Measurements from ENCODE around the gene FLOT2. TPM values are rescaled to one million over a fixed set of nuclear protein-coding genes. Genes with fewer than 3 reads are reported as not detected.

Gene FLOT2
- total RNA-seq, 4 donors from 2014 or later: 38.7 to 117 (median 45.6) TPM

DNA sequence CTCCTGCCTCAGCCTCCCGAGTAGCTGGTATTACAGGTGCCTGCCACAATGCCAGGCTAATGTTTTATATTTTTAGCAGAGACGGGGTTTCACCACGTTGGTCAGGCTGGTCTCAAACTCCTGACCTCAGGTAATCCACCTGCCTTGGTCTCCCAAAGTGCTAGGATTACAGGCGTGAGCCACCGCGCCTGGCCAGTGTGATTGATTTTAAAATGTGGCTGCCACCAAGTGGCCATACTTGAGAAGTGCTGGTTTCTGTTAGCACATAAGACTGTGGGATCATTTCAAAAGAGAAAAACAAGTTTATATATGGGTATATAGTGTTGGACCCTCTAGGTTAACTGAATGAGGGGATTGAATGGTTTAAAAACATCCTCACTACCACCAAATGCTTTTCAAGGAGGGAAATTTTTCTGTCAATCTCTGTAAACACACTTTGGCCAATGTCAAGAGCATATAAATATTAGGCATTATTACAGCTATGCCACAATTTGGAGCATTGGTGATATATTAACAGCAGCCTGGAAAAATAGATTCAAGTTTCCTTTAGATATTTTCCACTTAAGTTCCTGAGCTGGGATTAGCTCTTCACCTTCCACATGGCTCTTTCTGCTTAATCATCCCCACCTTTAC, 18.9 kb upstream of the FLOT2 start:
- no peak overlapping the region for H3K4me3 ChIP-seq (ENCODE audit: low read depth, poor library complexity, severe bottlenecking)
- intact Hi-C loops (cut with DNase I; ENCODE audit: low total_unique reads): loop anchor here (5.0 kb wide), 1 partner anchor 154 kb away; no protein-coding TSS in a partner anchor
- peak in 1 of 2 donors; percentile 86 for DNase-seq (ENCODE audit: low spot score in 2 of 2)
- no peak for TF ChIP-seq POLR2A (IDR thresholded peaks at IDR 0.05)
- 38 to 43% methylated on average over 6 of the region's 6 CpGs for WGBS, 2 donors

DNA sequence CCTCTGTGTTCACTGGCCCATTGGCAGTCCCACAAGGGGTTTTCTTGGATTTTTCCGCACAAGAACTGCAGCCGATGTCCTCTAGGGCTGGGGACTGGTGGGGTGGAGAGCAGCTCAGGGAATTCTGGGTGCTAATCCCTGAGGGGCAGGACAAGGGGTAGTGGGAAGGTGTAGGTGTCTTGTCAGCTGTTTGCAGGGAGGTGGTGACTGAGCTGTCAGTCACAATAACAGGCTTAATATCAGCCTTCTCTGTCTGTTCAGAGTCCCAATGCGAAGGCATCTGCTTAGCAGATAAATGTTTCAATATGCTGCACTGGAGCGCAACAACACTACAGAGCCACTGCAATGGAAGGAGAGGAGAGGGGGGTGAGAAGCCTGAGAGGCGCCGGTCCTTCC, 15.4 kb upstream of the FLOT2 start:
- intact Hi-C loops (cut with DNase I; ENCODE audit: low total_unique reads): no loop called here
- no peak for DNase-seq (ENCODE audit: low spot score in 2 of 2)
- 87% methylated on average over 6 of the region's 6 CpGs for WGBS, 2 donors

DNA sequence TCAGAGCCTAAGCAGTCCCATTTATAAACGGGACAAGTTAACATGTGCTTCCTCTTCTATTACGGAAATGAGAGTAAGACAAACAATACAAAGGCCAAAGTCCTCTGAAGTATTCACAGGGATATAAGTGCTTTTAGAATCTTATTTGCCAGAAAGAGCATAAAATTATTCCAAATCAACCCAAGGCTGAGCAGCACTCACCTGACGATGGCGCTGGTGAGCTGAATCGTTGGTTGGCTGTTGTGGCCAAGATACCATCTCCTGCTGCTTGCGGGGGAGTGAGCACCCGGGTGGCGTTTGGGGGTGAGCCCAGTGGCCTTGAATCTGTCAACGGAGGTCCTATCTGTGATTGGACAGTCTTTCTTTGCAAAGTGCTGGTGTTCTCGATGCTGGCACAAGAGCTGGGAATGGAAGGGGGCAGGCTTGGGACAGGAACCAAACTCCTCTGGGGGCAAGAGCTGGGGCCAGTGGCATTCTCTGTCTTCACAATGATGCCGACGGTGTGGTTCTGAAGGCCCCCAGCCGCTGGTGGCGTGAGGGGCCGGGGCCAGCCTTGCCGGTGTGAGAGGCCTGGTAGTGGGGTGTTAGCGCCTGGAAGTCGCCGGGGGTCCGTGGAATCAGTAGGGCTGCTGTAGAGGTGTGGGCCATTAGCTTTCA, 14.9 kb upstream of the FLOT2 start:
- TF ChIP-seq, protein P1, sequence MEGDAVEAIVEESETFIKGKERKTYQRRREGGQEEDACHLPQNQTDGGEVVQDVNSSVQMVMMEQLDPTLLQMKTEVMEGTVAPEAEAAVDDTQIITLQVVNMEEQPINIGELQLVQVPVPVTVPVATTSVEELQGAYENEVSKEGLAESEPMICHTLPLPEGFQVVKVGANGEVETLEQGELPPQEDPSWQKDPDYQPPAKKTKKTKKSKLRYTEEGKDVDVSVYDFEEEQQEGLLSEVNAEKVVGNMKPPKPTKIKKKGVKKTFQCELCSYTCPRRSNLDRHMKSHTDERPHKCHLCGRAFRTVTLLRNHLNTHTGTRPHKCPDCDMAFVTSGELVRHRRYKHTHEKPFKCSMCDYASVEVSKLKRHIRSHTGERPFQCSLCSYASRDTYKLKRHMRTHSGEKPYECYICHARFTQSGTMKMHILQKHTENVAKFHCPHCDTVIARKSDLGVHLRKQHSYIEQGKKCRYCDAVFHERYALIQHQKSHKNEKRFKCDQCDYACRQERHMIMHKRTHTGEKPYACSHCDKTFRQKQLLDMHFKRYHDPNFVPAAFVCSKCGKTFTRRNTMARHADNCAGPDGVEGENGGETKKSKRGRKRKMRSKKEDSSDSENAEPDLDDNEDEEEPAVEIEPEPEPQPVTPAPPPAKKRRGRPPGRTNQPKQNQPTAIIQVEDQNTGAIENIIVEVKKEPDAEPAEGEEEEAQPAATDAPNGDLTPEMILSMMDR (IDR thresholded peaks at IDR 0.05): no peak
- TF ChIP-seq POLR2A (IDR thresholded peaks at IDR 0.05): no peak
- H3K4me3 ChIP-seq (ENCODE audit: low read depth, poor library complexity, severe bottlenecking): no peak overlapping the region
- DNase-seq (ENCODE audit: low spot score in 2 of 2): no peak
- intact Hi-C loops (cut with DNase I; ENCODE audit: low total_unique reads): no loop called here
- 80 to 81% methylated on average over 20 of the region's 20 CpGs for WGBS, 2 donors

More for the DNA sequence above, 15.4 kb upstream of the FLOT2 start:
- no peak overlapping the region for H3K4me3 ChIP-seq (ENCODE audit: low read depth, poor library complexity, severe bottlenecking)
- TF ChIP-seq, protein P1 (IDR thresholded peaks at IDR 0.05): no peak
- no peak for TF ChIP-seq POLR2A (IDR thresholded peaks at IDR 0.05)

DNA sequence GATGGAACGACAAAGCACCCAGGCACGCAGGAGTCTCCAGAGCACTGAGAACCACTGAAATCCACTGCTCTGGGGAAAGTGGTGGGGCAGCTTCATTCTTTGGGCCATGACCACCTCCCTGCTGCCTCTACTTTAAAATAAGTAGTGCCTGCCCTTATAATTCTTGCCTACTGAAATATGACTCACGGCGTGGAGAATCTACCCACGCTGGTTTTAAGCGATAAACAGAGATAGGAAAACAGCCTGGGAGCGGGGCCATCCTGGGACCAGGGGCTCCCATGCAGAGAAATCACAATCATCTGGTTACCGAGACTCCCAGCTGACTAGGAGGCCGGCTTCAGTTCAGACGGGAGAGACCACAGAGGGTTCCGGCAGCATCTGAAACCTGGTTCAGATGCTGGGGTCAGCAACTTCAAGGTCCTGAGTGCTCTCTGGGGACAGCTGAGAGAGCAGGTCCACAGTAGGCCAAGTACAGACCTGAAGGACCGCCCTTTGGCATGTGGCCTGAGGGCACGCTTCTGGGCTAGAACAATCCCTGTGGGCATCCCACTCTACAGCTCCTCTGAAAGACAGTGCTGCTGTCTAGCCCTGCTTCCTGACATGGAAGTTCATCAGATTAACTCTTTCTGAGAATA, 14.0 kb upstream of the FLOT2 start:
- no peak overlapping the region for H3K4me3 ChIP-seq (ENCODE audit: low read depth, poor library complexity, severe bottlenecking)
- 90 to 93% methylated on average over 13 of the region's 13 CpGs for WGBS, 2 donors
- no peak for DNase-seq (ENCODE audit: low spot score in 2 of 2)
- intact Hi-C loops (cut with DNase I; ENCODE audit: low total_unique reads): no loop called here
- TF ChIP-seq POLR2A (IDR thresholded peaks at IDR 0.05): no peak
- TF ChIP-seq, protein P1 (IDR thresholded peaks at IDR 0.05): no peak

DNA sequence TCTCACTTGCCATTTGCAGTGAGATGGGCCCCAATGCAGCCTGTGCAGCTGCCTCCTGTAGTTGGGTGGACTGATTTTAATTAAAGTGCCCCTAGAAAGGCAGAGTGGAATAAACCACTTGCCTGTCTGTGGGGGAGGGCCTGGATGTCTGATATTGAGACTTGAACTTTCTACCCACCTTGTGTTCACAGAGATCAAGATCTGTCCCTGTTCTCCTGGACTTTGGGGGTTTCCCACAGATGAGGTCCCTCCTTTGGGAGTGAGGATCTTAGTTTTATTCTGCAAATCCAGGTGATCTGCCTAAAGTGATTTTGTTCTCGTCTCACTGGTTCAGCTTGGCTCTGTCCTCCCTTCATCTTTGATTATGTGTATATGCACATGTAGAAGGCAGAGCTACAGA, 13.0 kb upstream of the FLOT2 start:
- no peak for TF ChIP-seq POLR2A (IDR thresholded peaks at IDR 0.05)
- TF ChIP-seq, protein P1 (IDR thresholded peaks at IDR 0.05): no peak
- DNase-seq (ENCODE audit: low spot score in 2 of 2): no peak
- WGBS, 2 donors: 84 to 100% methylated on average over 1 of the region's 1 CpG
- H3K4me3 ChIP-seq (ENCODE audit: low read depth, poor library complexity, severe bottlenecking): no peak overlapping the region
- intact Hi-C loops (cut with DNase I; ENCODE audit: low total_unique reads): no loop called here

DNA sequence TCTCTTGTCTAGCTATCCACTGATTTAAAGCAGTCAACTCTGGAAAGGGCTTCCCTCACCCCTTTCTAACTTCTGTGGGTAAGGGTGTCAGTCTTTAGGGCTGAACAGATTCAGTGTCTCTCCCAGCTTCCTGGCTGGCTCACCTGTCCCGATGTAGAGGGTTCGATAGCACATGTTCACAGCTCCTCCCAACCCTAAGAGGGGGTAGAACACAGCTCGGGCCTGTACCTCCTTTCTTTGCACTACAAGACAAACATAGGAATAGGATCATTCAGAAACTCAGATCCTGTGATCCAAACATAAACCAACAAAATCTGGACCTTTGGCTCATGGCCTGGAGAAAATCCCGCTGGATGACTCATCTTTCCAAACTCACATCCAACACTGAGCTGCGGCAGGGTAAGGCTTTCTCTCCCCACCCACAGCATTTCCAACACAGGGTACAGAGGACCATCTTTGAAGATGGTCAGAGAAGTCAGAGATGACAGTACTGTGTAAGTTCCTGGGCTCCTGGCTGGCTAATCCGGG, 11.2 kb upstream of the FLOT2 start:
- intact Hi-C loops (cut with DNase I; ENCODE audit: low total_unique reads): no loop called here
- no peak for TF ChIP-seq POLR2A (IDR thresholded peaks at IDR 0.05)
- TF ChIP-seq, protein P1 (IDR thresholded peaks at IDR 0.05): no peak
- no peak overlapping the region for H3K4me3 ChIP-seq (ENCODE audit: low read depth, poor library complexity, severe bottlenecking)
- DNase-seq (ENCODE audit: low spot score in 2 of 2): peak; percentile 49 to 90
- WGBS, 2 donors: 25 to 30% methylated on average over 6 of the region's 6 CpGs

All from lower leg skin (tissue), 4 donors.